ENCODE data around the gene PLEKHN1. TPM values are rescaled to one million over a fixed set of nuclear protein-coding genes. Genes with fewer than 3 reads are reported as not detected.

The PLEKHN1 gene
- total RNA-seq, 1 experiment from 2014 or later, result not detected

GRCh38 chr1:971751-972506 lies 5.6 kb downstream of the PLEKHN1 start:
- H3K36me3 ChIP-seq (ENCODE audit: insufficient read depth, low read length, poor library complexity, severe bottlenecking), result no peaks in the 10 kb centered on the region
- no peaks in the 10 kb centered on the region for H3K9me3 ChIP-seq (ENCODE audit: low read depth, low read length, poor library complexity, severe bottlenecking)
- intact Hi-C loops (cut with micrococcal nuclease; ENCODE audit: unreplicated experiment), result no loop called here
- DNase-seq (ENCODE audit: low spot score), result no peak
- no peak overlapping the region for H3K4me3 ChIP-seq (ENCODE audit: low read depth, low read length, poor library complexity, severe bottlenecking)
- ChIA-PET POLR2A (ENCODE audit: low non-redundant PET) (interaction anchor here (0.6 kb wide), 1 partner anchor 39 kb away, joined by 7 read pairs; no protein-coding TSS in a partner anchor), CTCF (no interaction called here)
- H3K27ac ChIP-seq (ENCODE audit: low read depth, low read length, poor library complexity, severe bottlenecking), result no peak overlapping the region
- no peak for TF ChIP-seq EZH2 (IDR thresholded peaks at IDR 0.05; ENCODE audit: borderline replicate concordance, low read depth, low read length, poor library complexity, severe bottlenecking)
- no peak for TF ChIP-seq CTCF (conservative IDR thresholded peaks at IDR 0.05; ENCODE audit: low read depth, low read length)
- H3K4me1 ChIP-seq (ENCODE audit: insufficient read depth, low read length, poor library complexity, severe bottlenecking), result peaks cover 12% of the 10 kb centered on the region
- H3K27me3 ChIP-seq (replicated peaks; ENCODE audit: insufficient read depth, low read depth, low read length, poor library complexity), result peaks cover 25% of the 10 kb centered on the region
- no TSS peak for BruUV-seq (replicated peaks)

GRCh38 chr1:972726-973458 lies 6.6 kb downstream of the PLEKHN1 start:
- H3K4me1 ChIP-seq (ENCODE audit: insufficient read depth, low read length, poor library complexity, severe bottlenecking), result peaks cover 8% of the 10 kb centered on the region
- H3K27ac ChIP-seq (ENCODE audit: low read depth, low read length, poor library complexity, severe bottlenecking), result no peak overlapping the region
- CTCF ChIA-PET, result no interaction called here
- no peaks in the 10 kb centered on the region for H3K36me3 ChIP-seq (ENCODE audit: insufficient read depth, low read length, poor library complexity, severe bottlenecking)
- no peak overlapping the region for H3K4me3 ChIP-seq (ENCODE audit: low read depth, low read length, poor library complexity, severe bottlenecking)
- POLR2A ChIA-PET (ENCODE audit: low non-redundant PET), result no interaction called here
- peaks cover 25% of the 10 kb centered on the region for H3K27me3 ChIP-seq (replicated peaks; ENCODE audit: insufficient read depth, low read depth, low read length, poor library complexity)
- no peak for TF ChIP-seq EZH2 (IDR thresholded peaks at IDR 0.05; ENCODE audit: borderline replicate concordance, low read depth, low read length, poor library complexity, severe bottlenecking)
- no peak for TF ChIP-seq CTCF (conservative IDR thresholded peaks at IDR 0.05; ENCODE audit: low read depth, low read length)
- intact Hi-C loops (cut with micrococcal nuclease; ENCODE audit: unreplicated experiment), result no loop called here
- DNase-seq (ENCODE audit: low spot score), result no peak
- no TSS peak for BruUV-seq (replicated peaks)
- H3K9me3 ChIP-seq (ENCODE audit: low read depth, low read length, poor library complexity, severe bottlenecking), result no peaks in the 10 kb centered on the region

DNA sequence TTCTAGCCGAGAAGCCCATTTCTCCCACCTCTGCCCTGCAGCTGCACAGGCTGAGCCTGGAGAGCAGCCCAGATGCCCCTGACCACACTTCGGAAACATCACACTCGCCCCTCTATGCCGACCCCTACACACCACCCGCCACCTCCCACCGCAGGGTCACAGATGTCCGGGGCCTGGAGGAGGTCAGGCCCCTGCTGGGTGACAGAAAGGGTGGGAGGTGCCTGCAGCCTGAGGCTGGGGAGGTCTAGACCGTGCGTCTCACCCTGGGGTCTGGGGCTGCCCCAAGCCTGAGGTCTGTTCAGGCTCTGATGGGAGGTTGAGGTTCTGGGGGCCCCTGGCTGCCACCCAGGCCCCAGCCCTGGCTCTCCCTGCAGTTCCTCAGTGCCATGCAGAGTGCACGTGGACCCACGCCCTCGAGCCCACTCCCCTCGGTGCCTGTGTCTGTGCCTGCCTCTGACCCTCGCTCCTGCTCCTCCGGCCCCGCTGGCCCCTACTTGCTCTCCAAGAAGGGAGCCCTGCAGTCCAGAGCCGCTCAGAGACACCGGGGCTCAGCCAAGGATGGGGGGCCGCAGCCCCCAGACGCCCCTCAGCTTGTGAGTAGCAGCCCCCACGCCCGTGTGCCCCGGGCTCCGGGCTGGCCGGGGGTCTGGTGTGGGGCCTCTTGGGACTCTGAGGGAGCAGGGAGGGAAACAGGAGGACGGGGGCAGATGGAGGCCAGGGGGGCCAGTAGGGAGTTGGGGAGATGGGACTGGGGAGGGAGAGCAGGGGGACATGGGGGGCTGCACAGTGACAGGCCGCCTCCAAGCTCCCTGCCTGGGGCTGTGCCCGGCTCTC lies 7.4 kb downstream of the PLEKHN1 start:
- Histone ChIP-seq H3K27me3 (replicated peaks; ENCODE audit: insufficient read depth, low read depth, low read length, poor library complexity) (peaks cover 25% of the 10 kb centered on the region), H3K36me3 (ENCODE audit: insufficient read depth, low read length, poor library complexity, severe bottlenecking) (no peaks in the 10 kb centered on the region), H3K9me3 (ENCODE audit: low read depth, low read length, poor library complexity, severe bottlenecking) (no peaks in the 10 kb centered on the region), H3K4me1 (ENCODE audit: insufficient read depth, low read length, poor library complexity, severe bottlenecking) (peaks cover 8% of the 10 kb centered on the region), H3K27ac (ENCODE audit: low read depth, low read length, poor library complexity, severe bottlenecking) (no peak overlapping the region), H3K4me3 (ENCODE audit: low read depth, low read length, poor library complexity, severe bottlenecking) (no peak overlapping the region)
- DNase-seq (ENCODE audit: low spot score), result no peak
- intact Hi-C loops (cut with micrococcal nuclease; ENCODE audit: unreplicated experiment), result no loop called here
- CTCF ChIA-PET, result no interaction called here
- BruUV-seq (replicated peaks), result no TSS peak
- no peak for TF ChIP-seq CTCF (conservative IDR thresholded peaks at IDR 0.05; ENCODE audit: low read depth, low read length)
- POLR2A ChIA-PET (ENCODE audit: low non-redundant PET), result no interaction called here

Data from A673 (cell line).